ENCODE measurements around the gene ZNF408.

DNA sequence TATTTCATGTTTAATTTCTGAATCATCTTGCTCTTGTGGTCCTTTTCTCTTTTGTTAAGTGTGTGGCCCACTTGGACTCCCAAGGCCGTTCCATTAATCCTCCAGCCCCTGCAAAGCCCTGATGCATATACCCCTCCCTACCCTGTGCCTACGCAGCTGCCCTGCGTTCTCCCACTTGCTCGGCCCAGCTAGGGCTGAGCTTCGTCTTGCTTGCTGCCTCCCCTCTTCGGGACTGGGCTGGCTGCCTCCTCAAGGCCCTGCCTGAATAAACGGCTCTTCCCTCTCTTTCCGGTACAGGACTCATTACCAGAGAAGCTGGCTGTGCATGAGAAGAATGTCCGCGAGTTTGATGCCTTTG, 28.9 kb upstream of the ZNF408 start:
- TF ChIP-seq, protein P1, sequence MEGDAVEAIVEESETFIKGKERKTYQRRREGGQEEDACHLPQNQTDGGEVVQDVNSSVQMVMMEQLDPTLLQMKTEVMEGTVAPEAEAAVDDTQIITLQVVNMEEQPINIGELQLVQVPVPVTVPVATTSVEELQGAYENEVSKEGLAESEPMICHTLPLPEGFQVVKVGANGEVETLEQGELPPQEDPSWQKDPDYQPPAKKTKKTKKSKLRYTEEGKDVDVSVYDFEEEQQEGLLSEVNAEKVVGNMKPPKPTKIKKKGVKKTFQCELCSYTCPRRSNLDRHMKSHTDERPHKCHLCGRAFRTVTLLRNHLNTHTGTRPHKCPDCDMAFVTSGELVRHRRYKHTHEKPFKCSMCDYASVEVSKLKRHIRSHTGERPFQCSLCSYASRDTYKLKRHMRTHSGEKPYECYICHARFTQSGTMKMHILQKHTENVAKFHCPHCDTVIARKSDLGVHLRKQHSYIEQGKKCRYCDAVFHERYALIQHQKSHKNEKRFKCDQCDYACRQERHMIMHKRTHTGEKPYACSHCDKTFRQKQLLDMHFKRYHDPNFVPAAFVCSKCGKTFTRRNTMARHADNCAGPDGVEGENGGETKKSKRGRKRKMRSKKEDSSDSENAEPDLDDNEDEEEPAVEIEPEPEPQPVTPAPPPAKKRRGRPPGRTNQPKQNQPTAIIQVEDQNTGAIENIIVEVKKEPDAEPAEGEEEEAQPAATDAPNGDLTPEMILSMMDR (IDR thresholded peaks at IDR 0.05; ENCODE audit: insufficient read depth, low read length, poor library complexity, severe bottlenecking): no peak
- no peak for TF ChIP-seq EZH2phosphoT487 (conservative IDR thresholded peaks at IDR 0.05; ENCODE audit: low read length)

Data from SU-DHL-6 (cell line).